Adrenal gland (tissue), 12 donors: ENCODE data around the gene PTGIS. TPM values are rescaled to one million over a fixed set of nuclear protein-coding genes. Genes with fewer than 3 reads are reported as not detected.

ENCODE experiments used
- DNase-seq, 7 donors: peaks; one replicate each; pipeline ENCODE4 v3.0.0-alpha.2; 2019 to 2020
- H3K27ac ChIP-seq, 5 donors: fragments of 200-600 bp; sonication (generic) in 4 of 5; 1 replicate in 3 of 5; 2 replicates in 2 of 5; pipeline versions ENCODE4 v1.5.1 to v1.8.0; 2016 to 2020; ENCODE audit warnings: mild to moderate bottlenecking in 1 of 5
- H3K27me3 ChIP-seq: fragments of 200-600 bp; 2 replicates; pipeline ENCODE4 v1.8.0; 2021
- H3K36me3 ChIP-seq, 2 donors: fragments of 200-600 bp; replicated peaks in 1 of 2; 1 replicate in 1 of 2; 2 replicates in 1 of 2; pipeline versions ENCODE4 v1.5.1 to v1.8.0; 2018 to 2022
- H3K4me1 ChIP-seq, 2 donors: fragments of 200-600 bp; replicated peaks in 1 of 2; 1 replicate in 1 of 2; 2 replicates in 1 of 2; pipeline versions ENCODE4 v1.5.1 to v1.8.0; 2018 to 2021
- H3K4me3 ChIP-seq, 4 donors: fragments of 200-600 bp; sonication (generic) in 3 of 4; one replicate each; pipeline ENCODE4 v1.5.1; 2016 to 2018
- H3K9me3 ChIP-seq, 3 donors: fragments of 200-600 bp; sonication (generic) in 1 of 3; replicated peaks in 1 of 3; 1 replicate in 2 of 3; 2 replicates in 1 of 3; pipeline versions ENCODE4 v1.5.1 to v1.8.0; 2016 to 2021
- POLR2A ChIP-seq, 2 donors: fragments of 450-650 bp; IDR thresholded peaks; one replicate each; pipeline ENCODE4 v1.6.1; 2017; ENCODE audit warnings: antibody characterized with exemption in 2 of 2, mild to moderate bottlenecking in 2 of 2, moderate library complexity in 1 of 2
- WGBS, 4 donors: extraction: QIAGEN DNeasy Blood & Tissue Kit in 2 of 4; methylation state at CpG; one replicate each; pipeline versions ENCODE4 v1.1.5 to v1.1.7; 2013 to 2017; 5-methylcytosine and 5-hydroxymethylcytosine counted together
- intact Hi-C, 2 donors: fragments of 100-400 bp; cut with DNase I; formaldehyde crosslinking; loops; one replicate each; pipeline versions ENCODE4 v1.14.1 to v1.15.0; 2022 to 2023
- polyA plus RNA-seq, 3 donors: library from polyadenylated mRNA; stranded (reverse); fragments of 200-250 nt in 2 of 3; fragments of 350-450 nt in 1 of 3; fragmentation: Illumina TruSeq in 1 of 3; extraction: RNeasy Lipid Tissue Mini Kit (QIAGEN cat#74804) in 1 of 3; gene quantifications; one replicate each; pipeline ENCODE4 v1.2.3, GENCODE V29; 2013 to 2014
- total RNA-seq, 9 donors: library from RNA; depleted of rRNA in 4 of 9; stranded (reverse); fragments of >200 nt in 4 of 9; fragments of 120-200 nt in 1 of 9; fragmentation: NEBNext Ultra II Directional in 1 of 9; extraction: Animal tissue kit (Norgen Biotek cat#: 25700) in 1 of 9; gene quantifications; one replicate each; pipeline versions ENCODE4 v1.1.0 to v1.2.4, GENCODE V29; 2013 to 2023
- TF ChIP-seq, protein P1 (sequence below), 6 experiments: fragments of 450-650 bp in 4 of 6; fragments of 200-600 bp in 2 of 6; sonication (generic) in 1 of 6; IDR thresholded peaks; 1 replicate in 5 of 6; 2 replicates in 1 of 6; pipeline versions ENCODE4 v1.5.1 to v1.8.0; 2016 to 2021; ENCODE audit warnings: antibody characterized with exemption in 6 of 6, mild to moderate bottlenecking in 2 of 6, moderate library complexity in 1 of 6
- donor health status: healthy with polysubstance abuse.
- donor health status: Bipolar disorder and iron deficiency.
- donor health status: DM: yes; HTN: yes; CAD: no.
- donor health status: DM: no; HTN: no; CAD: no.
- donor health status: DM: no; HTN: no; CAD: no.
- donor health status: DM: yes; HTN: yes; CAD: no.

The PTGIS gene
- total and polyA plus RNA-seq, 12 donors = 3.5 to 34.2 (median 8.0) TPM

DNA sequence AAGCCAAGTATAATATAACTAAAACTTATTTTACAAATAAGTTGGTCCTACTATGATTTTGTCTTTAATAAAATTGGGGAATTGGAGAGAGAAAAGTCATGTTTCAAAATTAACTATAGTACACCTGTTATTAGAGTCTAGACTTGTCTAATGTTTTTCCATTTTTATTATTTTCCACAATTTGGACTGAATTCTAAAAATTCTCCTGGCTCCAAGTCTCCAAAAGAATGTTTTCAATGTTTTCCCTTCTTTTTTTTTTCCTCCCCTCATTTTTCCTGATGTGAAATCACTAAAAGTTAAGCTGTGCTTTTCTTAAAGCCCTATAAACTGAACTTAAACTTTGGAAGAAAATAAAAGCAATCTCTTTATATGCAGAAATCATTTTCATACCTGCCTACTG is 11.3 kb downstream of the PTGIS start:
- intact Hi-C loops = no loop called here
- TF ChIP-seq POLR2A (IDR thresholded peaks at IDR 0.05) = no peak
- TF ChIP-seq, protein P1, sequence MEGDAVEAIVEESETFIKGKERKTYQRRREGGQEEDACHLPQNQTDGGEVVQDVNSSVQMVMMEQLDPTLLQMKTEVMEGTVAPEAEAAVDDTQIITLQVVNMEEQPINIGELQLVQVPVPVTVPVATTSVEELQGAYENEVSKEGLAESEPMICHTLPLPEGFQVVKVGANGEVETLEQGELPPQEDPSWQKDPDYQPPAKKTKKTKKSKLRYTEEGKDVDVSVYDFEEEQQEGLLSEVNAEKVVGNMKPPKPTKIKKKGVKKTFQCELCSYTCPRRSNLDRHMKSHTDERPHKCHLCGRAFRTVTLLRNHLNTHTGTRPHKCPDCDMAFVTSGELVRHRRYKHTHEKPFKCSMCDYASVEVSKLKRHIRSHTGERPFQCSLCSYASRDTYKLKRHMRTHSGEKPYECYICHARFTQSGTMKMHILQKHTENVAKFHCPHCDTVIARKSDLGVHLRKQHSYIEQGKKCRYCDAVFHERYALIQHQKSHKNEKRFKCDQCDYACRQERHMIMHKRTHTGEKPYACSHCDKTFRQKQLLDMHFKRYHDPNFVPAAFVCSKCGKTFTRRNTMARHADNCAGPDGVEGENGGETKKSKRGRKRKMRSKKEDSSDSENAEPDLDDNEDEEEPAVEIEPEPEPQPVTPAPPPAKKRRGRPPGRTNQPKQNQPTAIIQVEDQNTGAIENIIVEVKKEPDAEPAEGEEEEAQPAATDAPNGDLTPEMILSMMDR (IDR thresholded peaks at IDR 0.05) = no peak
- H3K27ac ChIP-seq = no peak overlapping the region

DNA sequence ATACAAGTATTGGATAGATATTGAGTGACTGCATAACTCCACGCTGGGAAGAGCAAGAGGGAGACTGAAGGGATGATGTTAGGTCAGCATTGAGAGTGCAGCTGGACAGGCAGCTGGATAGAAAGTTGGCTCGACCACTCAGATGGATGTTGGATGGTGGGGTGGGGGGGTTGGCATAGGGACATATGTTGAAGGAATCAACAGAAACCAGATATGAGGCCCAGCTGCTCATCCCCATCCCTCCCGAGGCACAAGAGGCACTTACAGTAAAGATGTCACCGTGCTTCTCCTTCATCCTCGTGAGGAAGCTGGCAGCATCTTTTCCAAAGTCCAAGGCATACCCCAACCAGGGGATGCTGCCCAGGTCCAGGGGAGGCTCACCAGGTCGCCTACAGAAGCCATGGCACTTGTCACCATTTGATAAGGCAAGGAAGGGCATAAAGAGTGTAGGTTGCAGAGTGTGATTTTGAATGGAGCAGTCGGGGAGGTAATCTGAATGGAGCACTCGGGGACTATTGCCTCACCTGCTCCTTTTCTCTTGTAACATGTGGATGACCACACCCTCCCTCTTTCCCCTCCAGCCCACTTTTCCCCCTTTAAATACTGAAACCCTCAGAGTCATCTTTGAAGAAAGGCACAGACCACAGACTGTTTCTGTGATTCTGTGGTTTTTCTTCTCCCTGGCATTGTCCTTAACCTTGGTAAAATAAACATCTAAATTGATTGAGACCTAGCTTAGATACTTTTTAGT is 18.0 kb downstream of the PTGIS start:
- Histone ChIP-seq H3K27me3 (no peaks in the 10 kb centered on the region), H3K27ac (no peak overlapping the region), H3K4me3 (no peak overlapping the region), H3K36me3 (no peaks in the 10 kb centered on the region), H3K9me3 (no peaks in the 10 kb centered on the region), H3K4me1 (no peaks in the 10 kb centered on the region)
- WGBS, 4 donors = 82 to 83% (median 82%) methylated on average over 8 of the region's 8 CpGs
- no peak for DNase-seq
- TF ChIP-seq, protein P1 (IDR thresholded peaks at IDR 0.05) = no peak
- TF ChIP-seq POLR2A (IDR thresholded peaks at IDR 0.05) = no peak
- intact Hi-C loops = loop anchor here in 1 of 2 donors (10.0 kb wide), 1 partner anchor 305 kb away; no protein-coding TSS in a partner anchor

More for the DNA sequence above, 11.3 kb downstream of the PTGIS start:
- DNase-seq = no peak
- peaks cover 8% of the 10 kb centered on the region for H3K27me3 ChIP-seq
- H3K9me3 ChIP-seq = peaks cover 0 to 6% (median 0%) of the 10 kb centered on the region in 3 donors
- no peaks in the 10 kb centered on the region for H3K36me3 ChIP-seq
- H3K4me3 ChIP-seq = no peak overlapping the region
- peaks cover 0 to 4% of the 10 kb centered on the region in 2 donors for H3K4me1 ChIP-seq

GRCh38 chr20:49548371-49548947 is 19.5 kb downstream of the PTGIS start:
- no peaks in the 10 kb centered on the region for H3K9me3 ChIP-seq
- no peaks in the 10 kb centered on the region for H3K36me3 ChIP-seq
- no peak overlapping the region for H3K4me3 ChIP-seq
- TF ChIP-seq, protein P1 (IDR thresholded peaks at IDR 0.05) = no peak
- TF ChIP-seq POLR2A (IDR thresholded peaks at IDR 0.05) = no peak
- DNase-seq = no peak
- 97 to 100% (median 99%) methylated on average over 1 of the region's 1 CpG for WGBS, 4 donors
- intact Hi-C loops = loop anchor here in 1 of 2 donors (10.0 kb wide), 1 partner anchor 306 kb away; no protein-coding TSS in a partner anchor
- no peaks in the 10 kb centered on the region for H3K4me1 ChIP-seq
- H3K27me3 ChIP-seq = no peaks in the 10 kb centered on the region
- no peak overlapping the region for H3K27ac ChIP-seq

- intact Hi-C loops = loop anchor here in 1 of 2 donors (10.0 kb wide), 1 partner anchor 309 kb away; no protein-coding TSS in a partner anchor
- TF ChIP-seq, protein P1 (IDR thresholded peaks at IDR 0.05) = no peak
- no peak for TF ChIP-seq POLR2A (IDR thresholded peaks at IDR 0.05)
- no peak for DNase-seq
- no peaks in the 10 kb centered on the region for H3K27me3 ChIP-seq
- no peaks in the 10 kb centered on the region for H3K9me3 ChIP-seq
- H3K4me3 ChIP-seq = no peak overlapping the region
- no peaks in the 10 kb centered on the region for H3K36me3 ChIP-seq
- no peak overlapping the region for H3K27ac ChIP-seq
- H3K4me1 ChIP-seq = no peaks in the 10 kb centered on the region
- WGBS, 4 donors = 77 to 92% (median 86%) methylated on average over 2 of the region's 2 CpGs
Measured at GRCh38 chr20:49545572-49545971, 22.4 kb downstream of the PTGIS start.
